ENCODE results near the gene KLHL11. TPM values are rescaled to one million over a fixed set of nuclear protein-coding genes. Genes with fewer than 3 reads are reported as not detected.
"Not testable (repeated sequence)": the region's sequence is repeated elsewhere in the genome, so short reads cannot be mapped to it uniquely, and the experiment has no call there.

KLHL11 gene
- total RNA-seq, 1 experiment from 2014 or later: 14.3 TPM

DNA sequence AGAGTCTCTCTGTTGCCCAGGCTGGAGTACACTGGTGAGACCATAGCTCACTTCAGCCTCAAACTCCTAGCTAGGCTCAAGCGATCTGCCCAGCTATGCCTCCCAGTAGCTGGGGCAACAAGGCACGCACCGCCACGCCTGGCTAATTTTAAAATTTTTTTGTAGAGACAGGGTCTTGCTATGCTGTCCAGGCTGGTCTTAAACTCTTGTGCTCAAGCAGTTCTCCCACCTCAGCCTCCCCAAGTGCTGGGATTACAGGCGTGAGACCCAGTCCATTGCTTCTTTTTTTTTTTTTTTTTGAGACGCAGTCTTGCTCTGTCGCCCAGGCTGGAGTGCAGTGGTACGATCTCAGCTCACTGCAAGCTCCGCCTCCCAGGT is 9.1 kb upstream of the KLHL11 start:
- peaks cover 37% of the 10 kb centered on the region for H3K36me3 ChIP-seq (ENCODE audit: insufficient read depth, low read length)

GRCh38 chr17:41873559-41874292 is 8.5 kb upstream of the KLHL11 start:
- Histone ChIP-seq H3K27ac (ENCODE audit: low read length) (no peak overlapping the region), H3K4me1 (ENCODE audit: low read length) (no peaks in the 10 kb centered on the region), H3K4me2 (ENCODE audit: low read depth, low read length, poor library complexity, severe bottlenecking) (no peak overlapping the region), H3K27me3 (ENCODE audit: low read length) (no peaks in the 10 kb centered on the region), H2AFZ (ENCODE audit: low read length) (no peak overlapping the region), H3K9me3 (ENCODE audit: low read length) (no peaks in the 10 kb centered on the region), H3K9ac (ENCODE audit: low read length) (no peak overlapping the region), H4K20me1 (ENCODE audit: insufficient read depth, low read depth, low read length) (no peaks in the 10 kb centered on the region), H3K79me2 (ENCODE audit: low read length) (0 out of 2 replicates have a peak, but pooled peaks cover 3% of the 10 kb centered on the region), H3K9me2 (replicated peaks; ENCODE audit: insufficient read depth, low read length) (no peaks in the 10 kb centered on the region), H3K36me3 (ENCODE audit: insufficient read depth, low read length) (peaks cover 39% of the 10 kb centered on the region), H3K4me3 (ENCODE audit: low read length) (no peak overlapping the region)
- no peak for DNase-seq

More for the DNA sequence above, 9.1 kb upstream of the KLHL11 start:
- H3K4me2 ChIP-seq (ENCODE audit: low read depth, low read length, poor library complexity, severe bottlenecking); H3K27me3 ChIP-seq (ENCODE audit: low read length); H3K9me2 ChIP-seq (replicated peaks; ENCODE audit: insufficient read depth, low read length); H3K9ac ChIP-seq (ENCODE audit: low read length); H3K27ac ChIP-seq (ENCODE audit: low read length); H4K20me1 ChIP-seq (ENCODE audit: insufficient read depth, low read depth, low read length); H3K4me3 ChIP-seq (ENCODE audit: low read length); H2AFZ ChIP-seq (ENCODE audit: low read length); H3K4me1 ChIP-seq (ENCODE audit: low read length); DNase-seq; H3K79me2 ChIP-seq (ENCODE audit: low read length); H3K9me3 ChIP-seq (ENCODE audit: low read length): not testable (repeated sequence)

- Histone ChIP-seq H3K9me3 (ENCODE audit: low read length) (no peaks in the 10 kb centered on the region), H3K4me3 (ENCODE audit: low read length) (no peak overlapping the region), H3K36me3 (ENCODE audit: insufficient read depth, low read length) (peaks cover 33% of the 10 kb centered on the region), H3K4me1 (ENCODE audit: low read length) (peaks cover 9% of the 10 kb centered on the region), H3K9ac (ENCODE audit: low read length) (no peak overlapping the region), H3K79me2 (ENCODE audit: low read length) (no peaks in the 10 kb centered on the region), H2AFZ (ENCODE audit: low read length) (no peak overlapping the region), H3K27ac (ENCODE audit: low read length) (no peak overlapping the region), H4K20me1 (ENCODE audit: insufficient read depth, low read depth, low read length) (no peaks in the 10 kb centered on the region), H3K9me2 (replicated peaks; ENCODE audit: insufficient read depth, low read length) (no peaks in the 10 kb centered on the region), H3K4me2 (ENCODE audit: low read depth, low read length, poor library complexity, severe bottlenecking) (no peak overlapping the region), H3K27me3 (ENCODE audit: low read length) (no peaks in the 10 kb centered on the region)
- no peak for DNase-seq
These were observed 6.6 kb upstream of the KLHL11 start for GRCh38 chr17:41871789-41872188.

DNA sequence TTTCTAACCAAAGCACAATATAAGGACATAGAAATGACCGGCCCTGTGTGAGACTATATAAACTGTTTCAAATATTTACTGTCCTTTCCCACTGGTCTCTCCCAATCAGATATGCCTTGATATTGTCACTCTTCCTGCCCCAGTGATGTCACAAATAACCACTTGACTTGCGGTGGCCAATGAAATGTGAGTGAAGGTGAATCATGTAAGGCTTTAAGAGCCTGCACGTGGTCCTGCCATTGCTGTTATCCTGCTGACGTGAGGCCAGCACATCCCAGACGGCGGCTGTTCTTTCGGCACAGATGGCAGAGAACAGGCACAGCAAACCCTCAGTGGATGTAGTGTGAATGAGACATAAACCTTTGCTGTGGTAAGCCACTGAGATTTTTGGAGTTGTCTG is 5.4 kb upstream of the KLHL11 start:
- no peak overlapping the region for H3K27ac ChIP-seq (ENCODE audit: low read length)
- peaks cover 33% of the 10 kb centered on the region for H3K36me3 ChIP-seq (ENCODE audit: insufficient read depth, low read length)
- no peak overlapping the region for H3K9ac ChIP-seq (ENCODE audit: low read length)
- no peaks in the 10 kb centered on the region for H3K9me2 ChIP-seq (replicated peaks; ENCODE audit: insufficient read depth, low read length)
- H3K27me3 ChIP-seq (ENCODE audit: low read length): no peaks in the 10 kb centered on the region
- no peaks in the 10 kb centered on the region for H4K20me1 ChIP-seq (ENCODE audit: insufficient read depth, low read depth, low read length)
- H3K4me3 ChIP-seq (ENCODE audit: low read length): no peak overlapping the region
- H3K9me3 ChIP-seq (ENCODE audit: low read length): no peaks in the 10 kb centered on the region
- DNase-seq: no peak
- peaks cover 11% of the 10 kb centered on the region for H3K4me1 ChIP-seq (ENCODE audit: low read length)
- no peak overlapping the region for H2AFZ ChIP-seq (ENCODE audit: low read length)
- H3K4me2 ChIP-seq (ENCODE audit: low read depth, low read length, poor library complexity, severe bottlenecking): no peak overlapping the region
- no peaks in the 10 kb centered on the region for H3K79me2 ChIP-seq (ENCODE audit: low read length)

DNA sequence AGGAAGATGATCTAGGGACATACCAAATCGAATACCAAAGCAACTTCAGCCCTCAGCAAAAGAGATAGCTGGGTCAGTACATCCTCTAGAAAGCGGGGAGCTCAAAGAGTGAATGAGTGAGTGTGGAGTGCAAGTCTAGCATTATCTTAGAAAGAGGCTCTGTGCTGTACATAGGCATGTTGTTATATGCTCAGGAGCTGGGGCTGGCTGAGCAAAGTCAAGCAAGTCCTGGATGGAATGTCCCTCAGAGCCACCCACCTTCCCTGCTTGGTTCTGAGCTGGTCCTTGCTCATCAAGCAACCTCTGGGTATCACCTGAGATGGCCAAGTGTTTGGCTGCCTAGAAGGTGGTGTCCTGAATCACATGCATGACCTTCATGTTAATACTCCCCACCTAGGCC is 4.9 kb upstream of the KLHL11 start:
- Histone ChIP-seq H3K36me3 (ENCODE audit: insufficient read depth, low read length) (peaks cover 33% of the 10 kb centered on the region), H3K27ac (ENCODE audit: low read length) (no peak overlapping the region), H2AFZ (ENCODE audit: low read length) (no peak overlapping the region), H3K27me3 (ENCODE audit: low read length) (no peaks in the 10 kb centered on the region), H3K9me3 (ENCODE audit: low read length) (no peaks in the 10 kb centered on the region), H3K4me1 (ENCODE audit: low read length) (peaks cover 14% of the 10 kb centered on the region), H3K4me2 (ENCODE audit: low read depth, low read length, poor library complexity, severe bottlenecking) (no peak overlapping the region), H3K9ac (ENCODE audit: low read length) (no peak overlapping the region), H4K20me1 (ENCODE audit: insufficient read depth, low read depth, low read length) (no peaks in the 10 kb centered on the region), H3K4me3 (ENCODE audit: low read length) (no peak overlapping the region), H3K9me2 (replicated peaks; ENCODE audit: insufficient read depth, low read length) (no peaks in the 10 kb centered on the region), H3K79me2 (ENCODE audit: low read length) (peaks cover under 1% of the 10 kb centered on the region; the same call in 1 of the 2 replicates)
- DNase-seq: no peak

GRCh38 chr17:41869426-41869825 is 4.2 kb upstream of the KLHL11 start:
- H3K36me3 ChIP-seq (ENCODE audit: insufficient read depth, low read length): peaks cover 31% of the 10 kb centered on the region

GRCh38 chr17:41868568-41868967 is 3.3 kb upstream of the KLHL11 start:
- no peaks in the 10 kb centered on the region for H3K9me3 ChIP-seq (ENCODE audit: low read length)
- H3K4me1 ChIP-seq (ENCODE audit: low read length): peaks cover 19% of the 10 kb centered on the region
- no peaks in the 10 kb centered on the region for H3K9me2 ChIP-seq (replicated peaks; ENCODE audit: insufficient read depth, low read length)
- peaks cover 9% of the 10 kb centered on the region; the same call in 1 of the 2 replicates for H4K20me1 ChIP-seq (ENCODE audit: insufficient read depth, low read depth, low read length)
- H3K4me2 ChIP-seq (ENCODE audit: low read depth, low read length, poor library complexity, severe bottlenecking): no peak overlapping the region
- H3K4me3 ChIP-seq (ENCODE audit: low read length): no peak overlapping the region
- H3K79me2 ChIP-seq (ENCODE audit: low read length): peaks cover 16% of the 10 kb centered on the region
- no peak overlapping the region for H3K9ac ChIP-seq (ENCODE audit: low read length)
- H3K27me3 ChIP-seq (ENCODE audit: low read length): no peaks in the 10 kb centered on the region
- no peak overlapping the region for H3K27ac ChIP-seq (ENCODE audit: low read length)
- H3K36me3 ChIP-seq (ENCODE audit: insufficient read depth, low read length): peaks cover 29% of the 10 kb centered on the region
- no peak overlapping the region for H2AFZ ChIP-seq (ENCODE audit: low read length)
- DNase-seq: no peak

More at GRCh38 chr17:41869426-41869825, 4.2 kb upstream of the KLHL11 start:
- no peak overlapping the region for H3K27ac ChIP-seq (ENCODE audit: low read length)
- H3K4me3 ChIP-seq (ENCODE audit: low read length): no peak overlapping the region
- H3K9ac ChIP-seq (ENCODE audit: low read length): no peak overlapping the region
- H3K9me3 ChIP-seq (ENCODE audit: low read length): no peaks in the 10 kb centered on the region
- no peak for DNase-seq
- peaks cover 14% of the 10 kb centered on the region for H3K4me1 ChIP-seq (ENCODE audit: low read length)
- 0 out of 2 replicates have a peak, but pooled peaks cover under 1% of the 10 kb centered on the region for H4K20me1 ChIP-seq (ENCODE audit: insufficient read depth, low read depth, low read length)
- H3K27me3 ChIP-seq (ENCODE audit: low read length): no peaks in the 10 kb centered on the region
- no peaks in the 10 kb centered on the region for H3K9me2 ChIP-seq (replicated peaks; ENCODE audit: insufficient read depth, low read length)
- H3K79me2 ChIP-seq (ENCODE audit: low read length): peaks cover 7% of the 10 kb centered on the region
- no peak overlapping the region for H3K4me2 ChIP-seq (ENCODE audit: low read depth, low read length, poor library complexity, severe bottlenecking)
- H2AFZ ChIP-seq (ENCODE audit: low read length): no peak overlapping the region

GRCh38 chr17:41865596-41865893 is 322 bp upstream of the KLHL11 start:
- H3K9ac ChIP-seq (ENCODE audit: low read length): peak overlapping the region; percentile 49
- peak overlapping the region; percentile 87 for H3K4me2 ChIP-seq (ENCODE audit: low read depth, low read length, poor library complexity, severe bottlenecking)
- H3K79me2 ChIP-seq (ENCODE audit: low read length): peaks cover 44% of the 10 kb centered on the region
- DNase-seq: no peak
- no peak overlapping the region for H2AFZ ChIP-seq (ENCODE audit: low read length)
- peaks cover 31% of the 10 kb centered on the region for H3K4me1 ChIP-seq (ENCODE audit: low read length)
- H3K27ac ChIP-seq (ENCODE audit: low read length): no peak overlapping the region
- no peaks in the 10 kb centered on the region for H3K9me2 ChIP-seq (replicated peaks; ENCODE audit: insufficient read depth, low read length)
- H3K36me3 ChIP-seq (ENCODE audit: insufficient read depth, low read length): peaks cover 18% of the 10 kb centered on the region
- H3K4me3 ChIP-seq (ENCODE audit: low read length): no peak overlapping the region; the same call in 1 of the 2 replicates
- peaks cover 13% of the 10 kb centered on the region; the same call in 1 of the 2 replicates for H4K20me1 ChIP-seq (ENCODE audit: insufficient read depth, low read depth, low read length)
- H3K27me3 ChIP-seq (ENCODE audit: low read length): no peaks in the 10 kb centered on the region
- no peaks in the 10 kb centered on the region for H3K9me3 ChIP-seq (ENCODE audit: low read length)
